GM21786 (cell line): ENCODE data around the gene THAP4.
"Not testable (repeated sequence)": the region's sequence is repeated elsewhere in the genome, so short reads cannot be mapped to it uniquely, and the experiment has no call there.

Source experiments
- ATAC-seq: cut with Tn5 transposase; IDR thresholded peaks from one replicate; pipeline ENCODE4 v1.9.1; 2021; ENCODE audit not compliant: unreplicated experiment

Gene THAP4

DNA sequence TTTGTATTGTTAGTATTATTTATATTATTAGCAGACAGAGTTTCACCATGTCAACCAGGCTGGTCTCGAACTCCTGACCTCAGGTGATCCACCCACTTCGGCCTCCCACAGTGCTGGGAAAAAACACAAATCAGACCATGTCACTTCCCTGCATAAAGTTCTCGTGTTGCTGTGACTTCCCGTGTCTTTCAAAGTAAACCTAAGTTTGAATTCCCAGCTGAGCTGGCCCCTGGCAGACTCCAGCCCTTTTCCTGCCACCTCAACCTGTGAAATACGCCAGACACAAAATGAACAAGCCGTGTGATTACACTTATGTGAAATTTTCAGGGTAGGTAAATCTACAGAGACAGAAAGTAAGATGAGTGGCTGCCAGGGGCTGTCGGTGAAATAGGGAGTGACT is 70.5 kb downstream of the THAP4 start:
- ATAC-seq: no peak

DNA sequence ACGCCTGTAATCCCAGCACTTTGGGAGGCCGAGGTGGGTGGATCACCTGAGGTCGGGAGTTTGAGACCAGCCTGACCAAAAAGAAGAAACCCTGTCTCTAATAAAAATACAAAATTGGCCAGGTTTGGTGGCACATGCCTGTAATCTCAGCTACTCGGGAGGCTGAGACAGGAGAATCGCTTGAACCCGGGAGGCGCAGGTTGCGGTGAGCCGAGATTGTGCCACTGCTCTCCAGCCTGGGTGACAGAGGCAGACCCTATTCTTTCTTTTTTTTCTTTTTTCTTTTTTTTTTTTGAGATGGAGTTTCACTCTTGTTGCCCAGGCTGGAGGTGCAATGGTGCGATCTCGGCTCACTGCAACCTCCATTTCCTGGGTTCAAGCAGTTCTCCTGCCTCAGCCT is 70.9 kb downstream of the THAP4 start:
- not testable (repeated sequence) for ATAC-seq

DNA sequence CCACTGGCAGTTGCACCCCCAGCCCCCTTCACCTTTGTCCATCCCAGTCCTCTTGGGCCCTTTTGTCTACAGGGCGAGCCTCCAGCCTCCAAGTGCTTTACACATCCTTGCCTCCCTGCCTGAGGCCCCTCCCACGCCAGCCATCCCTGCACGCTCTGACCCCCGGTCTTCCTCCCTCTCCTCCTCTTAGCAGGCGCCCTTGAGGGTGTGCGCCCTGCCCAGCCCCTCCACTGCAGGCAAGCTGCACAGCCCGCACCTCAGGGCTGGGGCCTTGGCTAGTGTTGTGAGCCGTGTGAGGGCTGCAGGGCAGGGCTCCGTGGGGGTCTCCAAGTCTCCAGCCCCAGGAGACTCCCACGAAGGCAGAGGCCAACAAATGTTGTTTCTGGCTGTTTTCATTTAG is 71.5 kb downstream of the THAP4 start:
- no peak for ATAC-seq

DNA sequence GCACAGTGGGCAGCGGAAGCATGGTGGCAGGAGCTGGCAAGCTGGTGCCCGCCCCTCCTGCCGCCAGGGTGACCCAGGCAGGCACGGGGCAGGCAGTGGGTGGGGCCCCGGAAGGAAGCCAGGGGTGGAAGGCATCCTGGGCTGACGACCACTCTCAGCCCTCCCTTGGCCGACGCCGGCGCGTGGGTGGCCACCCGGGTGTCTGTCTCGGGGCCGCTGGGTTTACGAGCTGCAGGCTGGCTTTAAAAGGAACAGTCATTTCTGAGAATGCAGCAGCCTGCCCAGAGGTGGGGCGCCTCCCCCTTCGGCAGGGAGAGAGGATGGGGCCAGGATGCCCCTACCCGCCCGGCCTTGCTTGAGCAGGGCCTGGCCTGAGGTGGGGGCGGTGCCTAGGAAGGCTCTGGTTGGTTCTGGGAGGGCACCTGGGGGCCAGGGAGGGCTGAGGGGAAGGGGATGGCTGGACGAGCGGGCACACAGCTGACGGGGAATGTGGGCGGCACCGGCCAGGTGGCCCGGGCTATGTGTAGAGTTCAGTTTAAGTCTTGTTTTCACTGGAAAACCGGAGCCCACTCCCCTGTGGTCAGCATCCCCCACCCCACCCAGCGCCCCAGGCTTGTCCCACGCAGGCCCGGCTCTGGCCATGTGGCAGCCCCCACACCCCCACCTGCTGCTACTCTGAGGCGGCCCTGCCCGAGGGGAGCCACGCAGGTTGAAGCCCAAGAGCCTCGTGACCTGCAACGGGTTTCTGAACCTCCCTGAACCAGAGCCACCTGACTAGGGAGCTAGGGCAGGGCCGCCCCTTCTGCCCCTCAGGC is 72.2 kb downstream of the THAP4 start:
- no peak for ATAC-seq

DNA sequence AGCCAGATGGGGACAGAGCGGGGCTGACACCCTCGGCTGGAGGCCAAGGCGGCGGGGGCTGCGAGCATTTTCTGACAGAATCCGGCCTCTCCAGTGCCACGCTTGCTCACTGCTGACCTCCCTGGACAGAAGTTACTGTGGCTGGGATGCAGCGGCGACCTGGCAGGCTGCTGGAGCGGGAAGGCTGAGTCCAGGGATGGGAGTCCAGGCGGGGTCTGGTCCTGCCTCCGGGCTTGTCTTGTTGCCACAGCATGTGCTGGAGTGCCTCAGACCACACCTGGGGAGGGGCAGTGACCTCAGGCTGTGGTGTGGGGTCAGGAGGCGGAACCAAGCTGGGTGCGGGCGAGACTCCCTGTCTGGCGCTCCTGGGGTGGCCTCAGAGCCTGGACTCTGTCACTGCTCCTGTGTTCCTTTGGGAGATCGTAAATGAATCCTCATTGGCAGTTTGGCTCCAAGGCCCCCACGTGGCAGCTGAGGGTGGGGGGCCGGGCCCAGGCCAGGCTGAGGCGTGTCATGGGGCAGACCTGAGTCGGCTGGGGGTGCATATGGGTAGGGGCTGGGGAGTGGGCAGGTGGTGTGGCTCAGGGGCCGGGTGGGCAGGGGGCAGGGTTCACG is 72.9 kb downstream of the THAP4 start:
- no peak for ATAC-seq

DNA sequence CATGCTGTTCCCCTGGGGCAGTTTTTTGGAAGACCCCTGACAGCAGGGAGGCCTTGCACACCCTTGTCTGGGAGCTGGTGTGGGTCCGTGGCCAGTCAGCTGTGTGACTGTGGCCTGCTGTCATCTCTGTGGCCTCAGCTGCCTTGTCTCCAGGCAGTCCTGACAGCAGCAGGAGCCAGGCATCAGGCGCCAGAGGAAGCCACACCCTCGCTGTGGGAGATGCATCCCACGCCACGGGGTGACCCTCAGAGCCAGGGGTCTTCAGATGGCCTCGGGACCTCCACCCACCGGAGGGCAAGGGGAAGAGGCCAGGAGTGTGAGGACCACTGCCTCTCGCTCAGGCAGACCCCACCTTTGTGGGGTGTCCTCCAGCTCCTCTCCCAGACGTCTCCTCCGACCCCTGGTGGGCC is 73.4 kb downstream of the THAP4 start:
- no peak for ATAC-seq

DNA sequence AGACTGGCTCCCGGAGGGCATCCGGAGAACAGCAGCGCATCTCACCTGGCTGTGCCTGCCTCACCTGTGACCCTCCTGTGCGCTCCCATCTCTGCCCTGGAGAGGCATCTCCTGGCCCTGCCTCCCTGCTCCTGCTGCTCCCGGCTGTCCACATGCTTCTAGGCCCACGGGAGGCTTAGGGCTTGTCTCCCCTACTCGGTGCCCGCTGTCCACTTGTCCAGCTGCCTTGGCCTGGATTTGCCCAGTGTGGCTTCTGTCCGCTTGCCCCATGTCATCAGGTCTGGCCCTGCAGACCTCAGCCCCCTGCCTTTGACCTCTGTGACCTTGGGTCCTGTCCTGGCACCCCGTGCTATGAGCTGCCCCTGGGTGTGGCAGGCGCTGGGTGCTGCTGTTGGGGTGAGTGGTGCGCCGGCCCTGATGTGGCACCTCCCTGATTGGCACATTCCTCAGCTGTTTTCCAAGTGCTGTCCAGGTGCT is 73.9 kb downstream of the THAP4 start:
- ATAC-seq: no peak

DNA sequence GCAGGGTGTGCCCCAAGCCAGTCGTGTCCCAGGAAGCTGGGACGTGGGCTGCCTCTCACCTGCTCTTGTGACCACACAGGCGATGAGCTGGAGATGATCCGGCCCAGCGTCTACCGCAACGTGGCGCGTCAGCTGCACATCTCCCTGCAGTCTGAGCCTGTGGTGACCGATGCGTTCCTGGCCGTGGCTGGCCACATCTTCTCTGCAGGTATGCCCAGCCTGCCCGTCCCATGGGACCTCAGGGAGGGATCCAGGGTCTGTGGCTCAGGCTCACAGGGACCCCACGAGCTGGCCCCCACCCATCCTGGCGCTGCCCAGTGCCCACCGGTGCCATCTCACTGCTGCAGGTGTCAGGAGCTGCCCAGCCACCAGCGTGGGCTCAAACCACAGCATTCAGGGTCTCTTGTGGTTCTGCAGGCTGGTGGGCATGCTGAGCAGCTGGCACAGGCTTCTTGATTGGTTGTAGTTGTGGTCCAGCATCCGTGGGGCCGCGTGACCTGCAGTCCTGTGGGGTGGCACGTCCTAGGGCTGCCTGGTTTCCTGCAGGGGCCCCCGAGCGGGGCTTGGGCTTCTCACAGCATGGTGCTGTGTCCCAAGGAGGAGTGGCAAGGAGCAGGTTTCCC is 74.6 kb downstream of the THAP4 start:
- no peak for ATAC-seq

DNA sequence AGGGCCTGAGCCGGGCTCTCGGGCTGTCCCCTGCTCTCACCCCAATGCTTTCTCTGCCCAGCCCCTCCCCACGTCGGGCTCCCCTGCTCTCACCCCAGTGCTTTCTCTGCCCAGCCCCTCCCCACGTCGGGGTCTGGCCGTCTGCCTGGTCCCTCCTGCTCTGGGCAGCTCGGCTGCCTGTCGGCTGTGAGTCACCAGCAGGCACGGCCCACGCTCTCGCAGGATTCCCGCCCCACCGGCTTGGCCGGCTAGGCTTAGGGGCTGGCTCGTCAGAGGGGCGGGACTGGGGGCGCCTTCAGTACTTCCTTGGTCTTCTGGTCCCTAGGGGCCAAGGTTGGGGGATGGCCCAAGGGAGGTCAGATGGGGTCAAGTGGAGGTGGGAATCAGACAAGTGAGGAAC is 75.1 kb downstream of the THAP4 start:
- no peak for ATAC-seq

DNA sequence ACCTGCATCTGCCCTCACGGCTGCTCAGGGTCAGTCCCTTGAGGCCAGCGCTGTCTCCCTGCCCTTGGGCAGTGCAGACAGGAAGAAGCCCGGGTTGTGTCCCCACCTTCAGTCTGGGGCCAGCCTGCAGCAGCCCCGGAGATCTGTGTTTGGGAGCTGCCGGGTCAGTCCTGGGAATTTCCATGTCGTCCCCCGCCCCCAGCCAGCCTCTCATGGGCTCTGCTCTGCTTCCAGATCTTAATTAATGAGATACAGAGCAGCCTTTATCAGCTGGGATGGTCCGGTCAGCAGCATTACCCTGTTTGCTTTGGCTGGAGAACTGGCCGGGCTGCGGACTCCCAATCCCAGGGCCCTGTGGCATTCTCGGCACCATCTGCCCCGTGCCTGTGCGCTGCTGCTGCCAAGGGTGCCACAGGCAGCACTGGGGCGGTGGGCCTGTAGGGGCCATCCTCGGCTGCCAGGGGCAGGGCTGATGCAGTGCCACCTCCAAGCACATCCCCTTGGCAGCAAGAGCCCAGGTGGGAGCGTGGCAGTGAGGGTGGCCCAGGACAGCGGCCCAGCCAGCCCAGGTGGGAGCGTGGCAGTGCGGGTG is 76.0 kb downstream of the THAP4 start:
- no peak for ATAC-seq

DNA sequence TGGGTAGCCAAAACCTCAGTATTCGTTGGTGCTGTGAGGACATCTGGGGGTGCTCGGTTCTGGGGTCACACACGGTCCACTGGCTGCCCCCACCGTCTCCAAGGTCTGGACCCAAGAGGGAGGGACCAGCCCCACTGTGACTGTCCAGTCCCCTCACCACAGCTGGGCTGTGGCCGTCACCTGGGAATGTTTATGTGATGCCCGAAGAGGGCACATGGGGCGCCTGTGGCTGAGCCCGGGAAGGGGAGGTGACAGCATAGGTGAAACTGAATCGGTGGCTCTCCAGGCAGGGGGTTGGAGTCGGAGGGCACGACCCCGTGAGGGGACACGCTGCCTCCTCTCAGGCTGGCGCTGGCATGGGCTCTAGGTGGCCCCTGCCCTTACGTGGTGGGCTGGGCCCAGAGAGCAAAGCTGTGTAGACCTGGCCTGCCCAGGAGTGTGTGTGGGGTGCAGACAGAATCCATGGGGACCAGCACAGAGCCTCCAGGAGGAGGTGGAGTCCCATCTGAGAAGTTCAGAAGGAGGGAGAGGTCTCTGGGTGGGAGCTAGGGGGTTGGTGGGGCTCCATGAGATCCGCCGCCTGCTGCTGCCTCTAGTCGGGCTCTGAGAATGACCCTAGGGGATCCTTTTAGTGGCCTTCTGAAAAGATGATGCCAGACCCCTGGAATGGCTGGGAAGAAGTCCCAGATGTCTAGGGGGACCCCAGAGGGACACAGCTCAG is 76.6 kb downstream of the THAP4 start:
- no peak for ATAC-seq

DNA sequence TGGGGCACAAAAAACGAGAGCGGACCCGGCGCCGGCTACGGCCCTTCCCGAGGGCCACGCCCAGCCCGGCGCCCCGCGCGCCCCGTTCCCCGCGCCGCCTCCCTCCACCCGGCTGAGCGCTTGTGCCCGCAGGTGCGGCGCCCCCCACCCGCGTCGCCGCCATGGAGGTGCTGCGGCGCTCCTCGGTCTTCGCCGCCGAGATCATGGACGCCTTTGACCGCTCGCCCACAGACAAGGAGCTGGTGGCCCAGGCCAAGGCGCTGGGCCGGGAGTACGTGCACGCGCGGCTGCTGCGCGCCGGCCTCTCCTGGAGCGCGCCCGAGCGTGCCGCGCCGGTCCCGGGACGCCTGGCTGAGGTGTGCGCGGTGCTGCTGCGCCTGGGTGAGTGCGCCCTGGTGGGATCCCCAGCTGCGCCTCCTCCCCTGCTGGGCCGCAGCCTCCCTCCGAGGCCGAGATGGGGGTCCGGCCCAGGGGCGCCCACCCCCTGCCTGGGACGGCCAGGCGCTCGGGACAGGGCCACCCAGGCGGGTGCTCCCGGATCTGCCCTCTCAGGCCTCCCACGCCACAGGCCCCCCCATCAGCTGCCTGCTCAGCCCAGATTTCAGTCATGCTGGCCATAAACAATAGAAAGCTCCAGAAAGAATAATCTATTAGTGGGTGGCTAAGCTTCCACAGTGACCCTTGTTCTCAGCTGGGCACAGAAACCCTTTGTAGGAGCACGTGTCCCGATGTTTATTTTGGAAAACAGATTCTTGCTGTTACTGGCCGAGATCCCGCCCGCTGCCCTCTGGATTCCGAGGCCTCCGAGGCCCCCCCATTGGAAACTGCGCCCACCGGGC is 77.4 kb downstream of the THAP4 start:
- ATAC-seq: no peak

DNA sequence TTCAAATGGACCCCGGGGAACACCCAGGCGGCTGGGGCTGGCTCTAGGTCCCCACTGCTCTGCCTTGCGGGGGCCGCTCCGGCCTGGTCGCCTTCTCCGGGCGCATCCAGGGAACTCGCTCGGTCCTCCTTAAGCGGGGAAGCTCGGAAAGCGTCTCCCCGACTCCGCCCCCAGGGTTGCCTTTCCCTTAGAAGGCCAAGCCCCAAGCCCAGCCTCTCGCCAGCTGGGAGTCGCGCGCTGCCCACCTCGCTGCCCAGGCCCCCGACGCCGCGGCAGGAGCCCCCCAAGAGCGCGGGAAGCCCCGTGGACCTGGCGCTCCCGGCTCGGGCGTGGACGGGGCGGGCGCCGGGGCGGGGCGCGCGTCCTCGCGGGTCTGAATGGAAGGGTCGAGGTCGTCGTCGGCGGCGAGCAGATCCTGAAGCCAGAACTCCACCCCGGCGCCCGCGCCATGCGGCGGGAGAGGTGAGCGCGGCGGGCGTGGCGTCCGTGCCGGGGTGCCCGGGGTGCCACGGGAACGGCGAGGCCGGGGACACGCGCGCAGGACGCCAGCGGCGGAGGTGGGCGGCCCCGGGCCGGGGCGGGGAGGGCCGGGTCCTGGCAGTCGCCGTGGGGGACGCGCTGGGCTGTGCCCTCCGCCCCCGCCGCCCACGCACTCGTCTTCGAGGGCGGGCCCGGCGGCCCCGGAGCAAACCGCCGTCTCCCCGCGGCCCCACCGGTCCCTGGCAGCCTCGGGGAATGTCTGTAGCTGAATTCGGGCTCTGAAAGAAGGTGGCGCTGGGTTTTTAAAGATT is 78.2 kb downstream of the THAP4 start, which contains the start of gene BOK:
TSS of gene BOK (plus strand) at position 214 of the 791 bp plus-strand sequence. CDS start 739 bp downstream, outside the sequence.
- no peak for ATAC-seq

DNA sequence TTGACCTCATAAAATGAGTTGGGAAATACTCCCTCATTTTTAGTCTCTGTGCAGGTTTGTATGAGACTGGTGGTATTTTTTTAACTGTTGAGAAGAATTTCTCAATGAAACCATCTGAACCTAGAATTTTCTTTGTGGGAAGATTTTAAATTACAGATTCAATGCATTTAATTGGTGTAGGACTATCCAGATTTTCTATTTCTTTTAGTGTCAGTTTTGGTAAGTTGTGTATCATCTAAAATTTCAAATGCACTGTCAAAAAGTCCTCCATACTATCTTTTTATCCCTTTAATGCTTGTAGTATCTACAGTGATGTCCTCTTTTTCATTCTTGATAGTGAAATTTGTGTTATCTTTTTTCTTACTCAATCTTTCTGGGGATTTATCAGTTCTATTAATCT is 80.2 kb downstream of the THAP4 start:
- ATAC-seq: no peak

DNA sequence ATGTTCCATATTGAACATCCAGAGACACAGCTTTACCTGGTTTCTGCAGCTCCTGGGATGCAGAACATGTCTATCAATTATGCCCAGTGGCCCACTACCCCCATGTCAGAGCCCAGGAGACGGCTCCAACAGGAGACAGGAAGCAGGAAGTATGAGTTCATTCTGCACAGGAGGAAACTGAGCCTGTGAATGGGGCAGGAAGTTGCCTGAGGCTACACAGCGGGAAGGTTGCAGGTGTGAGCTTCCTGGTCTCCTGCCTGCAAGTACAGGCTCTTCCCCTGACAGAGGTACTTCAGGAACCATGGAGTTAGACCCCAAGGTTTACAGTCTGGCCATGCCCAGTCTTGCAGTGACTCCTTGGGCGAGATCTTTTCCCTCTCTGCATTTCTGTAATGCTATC is 81.2 kb downstream of the THAP4 start:
- ATAC-seq: no peak

DNA sequence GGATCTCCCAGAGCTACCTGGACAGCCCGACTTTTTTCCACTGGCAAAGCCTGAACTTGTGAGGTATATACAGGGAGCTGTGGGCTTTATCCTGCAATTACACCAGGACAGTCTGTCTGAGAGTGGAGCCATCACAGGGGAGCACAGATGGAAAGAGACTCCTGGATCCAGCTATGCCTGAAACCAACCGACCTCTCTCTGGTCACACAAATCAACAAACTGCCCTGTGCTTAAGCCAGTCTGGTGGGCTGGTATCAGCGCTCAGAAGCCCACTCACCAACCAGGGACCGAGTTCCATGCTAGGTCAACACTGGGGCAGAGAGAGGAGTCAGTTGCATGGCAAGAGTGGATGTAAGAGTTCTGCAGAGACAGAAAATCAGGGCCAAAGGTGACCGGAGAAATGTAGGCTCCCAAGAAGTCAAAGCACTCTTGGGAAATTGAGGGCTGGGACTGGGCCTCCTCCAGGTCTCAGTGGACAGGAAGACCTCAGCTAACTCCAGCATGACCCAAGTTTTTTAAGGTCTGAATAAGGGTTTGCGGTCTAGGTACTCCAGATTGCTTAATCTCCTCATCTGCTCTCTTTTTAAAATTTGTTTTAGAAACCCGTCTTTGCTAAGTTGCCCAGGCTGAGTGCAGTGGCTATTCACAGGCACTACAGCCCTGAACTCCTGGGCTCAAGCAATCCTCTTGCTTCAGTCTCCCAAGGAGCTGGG is 82.2 kb downstream of the THAP4 start:
- no peak for ATAC-seq

DNA sequence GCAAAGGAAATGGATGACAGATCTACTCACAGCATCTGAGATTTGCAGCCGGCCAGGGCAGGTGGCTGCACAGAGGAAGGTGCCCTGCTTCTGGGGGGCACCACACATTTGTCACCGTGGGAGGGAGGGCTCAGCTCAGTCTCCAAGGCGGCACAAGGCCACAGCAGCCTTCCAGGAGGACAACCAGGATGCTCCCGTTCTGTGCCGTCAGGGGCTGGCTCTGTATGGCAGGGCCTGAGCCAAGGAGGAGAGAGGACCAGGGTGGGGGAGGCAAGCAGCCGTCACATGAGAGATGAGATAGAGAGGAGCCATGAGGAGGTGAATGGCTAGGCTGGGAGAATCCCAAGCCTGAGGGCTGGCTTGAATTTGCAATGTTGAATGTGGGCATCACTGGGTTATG is 83.0 kb downstream of the THAP4 start:
- no peak for ATAC-seq

DNA sequence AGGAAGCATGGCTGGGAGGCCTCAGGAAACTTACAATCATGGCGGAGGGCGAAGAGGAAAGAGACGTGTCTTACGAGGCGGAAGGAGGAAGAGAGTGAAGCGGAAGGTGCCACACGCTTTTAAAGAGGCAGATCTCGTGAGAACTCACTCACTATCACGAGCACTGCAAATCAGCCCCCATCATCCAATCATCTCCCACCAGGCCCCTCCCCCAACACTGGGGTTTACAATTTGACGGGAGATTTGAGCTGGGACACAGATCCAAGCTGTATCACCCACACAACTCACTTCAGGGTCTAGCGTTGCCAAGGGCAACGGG is 83.5 kb downstream of the THAP4 start:
- ATAC-seq: no peak
